ENCODE measurements around the gene STN1. TPM values are rescaled to one million over a fixed set of nuclear protein-coding genes. Genes with fewer than 3 reads are reported as not detected.

Gene STN1
- total and polyA plus RNA-seq, 2 donors (not counting 1 experiment from before 2014, with no cell fraction given): 21.7 to 36.5 TPM

DNA sequence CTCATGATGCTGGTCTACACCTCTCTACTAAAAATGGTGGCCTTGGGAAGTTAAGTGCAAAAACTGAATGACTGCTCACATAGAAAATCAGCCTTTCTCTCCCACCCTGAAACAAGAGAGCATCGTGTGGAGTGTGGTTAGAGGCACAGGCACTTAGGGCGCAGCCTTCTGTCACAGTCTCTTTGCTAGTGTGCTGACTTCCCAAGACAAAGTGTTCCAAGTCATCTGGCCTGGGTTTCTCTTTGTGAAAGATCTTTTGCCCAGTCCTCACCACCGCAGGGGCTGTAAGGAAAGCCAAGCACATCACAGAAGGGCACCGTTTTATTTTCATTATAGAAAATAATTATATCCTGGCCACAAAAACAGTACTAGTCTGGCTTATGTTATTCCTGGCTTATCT, 12.5 kb downstream of the STN1 start:
- H3K9me3 ChIP-seq (ENCODE audit: control insufficient read depth, insufficient read depth, low read depth, low read length): no peaks in the 10 kb centered on the region
- no peak overlapping the region for H3K9ac ChIP-seq (ENCODE audit: insufficient read depth, low read length)
- DNase-seq (ENCODE audit: low read depth in 2 of 2): no peak
- no peaks in the 10 kb centered on the region for H4K20me1 ChIP-seq (ENCODE audit: control insufficient read depth, extremely low read depth, insufficient read depth, low read length)
- H3K4me3 ChIP-seq (replicated peaks in 1 of 4; ENCODE audit: control extremely low read depth in 1 of 4, insufficient read depth in 1 of 4, low read depth in 3 of 4, low read length in 4 of 4): no peak overlapping the region
- TF ChIP-seq, protein P1, sequence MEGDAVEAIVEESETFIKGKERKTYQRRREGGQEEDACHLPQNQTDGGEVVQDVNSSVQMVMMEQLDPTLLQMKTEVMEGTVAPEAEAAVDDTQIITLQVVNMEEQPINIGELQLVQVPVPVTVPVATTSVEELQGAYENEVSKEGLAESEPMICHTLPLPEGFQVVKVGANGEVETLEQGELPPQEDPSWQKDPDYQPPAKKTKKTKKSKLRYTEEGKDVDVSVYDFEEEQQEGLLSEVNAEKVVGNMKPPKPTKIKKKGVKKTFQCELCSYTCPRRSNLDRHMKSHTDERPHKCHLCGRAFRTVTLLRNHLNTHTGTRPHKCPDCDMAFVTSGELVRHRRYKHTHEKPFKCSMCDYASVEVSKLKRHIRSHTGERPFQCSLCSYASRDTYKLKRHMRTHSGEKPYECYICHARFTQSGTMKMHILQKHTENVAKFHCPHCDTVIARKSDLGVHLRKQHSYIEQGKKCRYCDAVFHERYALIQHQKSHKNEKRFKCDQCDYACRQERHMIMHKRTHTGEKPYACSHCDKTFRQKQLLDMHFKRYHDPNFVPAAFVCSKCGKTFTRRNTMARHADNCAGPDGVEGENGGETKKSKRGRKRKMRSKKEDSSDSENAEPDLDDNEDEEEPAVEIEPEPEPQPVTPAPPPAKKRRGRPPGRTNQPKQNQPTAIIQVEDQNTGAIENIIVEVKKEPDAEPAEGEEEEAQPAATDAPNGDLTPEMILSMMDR (conservative IDR thresholded peaks at IDR 0.05 in 1 of 2, IDR thresholded peaks at IDR 0.05 in 1 of 2; ENCODE audit: low read depth in 1 of 2, low read length in 2 of 2): no peak
- no peak for TF ChIP-seq EZH2 (IDR thresholded peaks at IDR 0.05; ENCODE audit: low read length, missing control alignments)
- H3K4me1 ChIP-seq (ENCODE audit: control insufficient read depth, extremely low read depth, insufficient read depth, low read length): peaks cover 12% of the 10 kb centered on the region
- H3K27ac ChIP-seq (ENCODE audit: insufficient read depth, low read length): no peak overlapping the region
- H2AFZ ChIP-seq (ENCODE audit: low read length): no peak overlapping the region
- no peaks in the 10 kb centered on the region for H3K79me2 ChIP-seq (ENCODE audit: control insufficient read depth, insufficient read depth, low read length)
- no peak overlapping the region for H3K4me2 ChIP-seq (ENCODE audit: extremely low read depth, insufficient read depth, low read length)
- H3K27me3 ChIP-seq (ENCODE audit: control insufficient read depth, insufficient read depth, low read length): no peaks in the 10 kb centered on the region
- no peaks in the 10 kb centered on the region for H3K36me3 ChIP-seq (ENCODE audit: control insufficient read depth, insufficient read depth, low read length)

DNA sequence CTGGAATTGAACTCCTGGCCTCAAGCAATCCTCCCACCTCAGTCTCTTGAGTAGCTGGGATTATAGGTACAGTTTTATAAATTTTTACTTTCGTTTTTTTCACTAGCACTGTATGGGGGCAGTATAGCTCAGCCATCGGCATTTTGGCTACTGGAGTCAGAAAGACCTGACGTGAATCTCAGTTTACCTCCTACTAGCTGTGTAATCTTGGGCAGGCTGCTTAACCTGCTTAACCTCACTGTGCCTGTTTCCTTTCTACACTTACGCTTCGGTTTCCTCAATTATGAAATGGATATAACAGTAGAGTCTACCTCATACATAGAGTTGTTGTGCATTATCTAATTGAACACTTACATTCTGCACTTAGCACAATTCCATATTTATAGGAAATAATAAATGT, 16.7 kb downstream of the STN1 start:
- TF ChIP-seq, protein P1 (conservative IDR thresholded peaks at IDR 0.05 in 1 of 2, IDR thresholded peaks at IDR 0.05 in 1 of 2; ENCODE audit: low read depth in 1 of 2, low read length in 2 of 2): no peak
- no peak for TF ChIP-seq EZH2 (IDR thresholded peaks at IDR 0.05; ENCODE audit: low read length, missing control alignments)
- Histone ChIP-seq H3K4me2 (ENCODE audit: extremely low read depth, insufficient read depth, low read length) (no peak overlapping the region), H3K9ac (ENCODE audit: insufficient read depth, low read length) (no peak overlapping the region), H2AFZ (ENCODE audit: low read length) (no peak overlapping the region), H4K20me1 (ENCODE audit: control insufficient read depth, extremely low read depth, insufficient read depth, low read length) (no peaks in the 10 kb centered on the region), H3K79me2 (ENCODE audit: control insufficient read depth, insufficient read depth, low read length) (no peaks in the 10 kb centered on the region), H3K9me3 (ENCODE audit: control insufficient read depth, insufficient read depth, low read depth, low read length) (no peaks in the 10 kb centered on the region), H3K27me3 (ENCODE audit: control insufficient read depth, insufficient read depth, low read length) (no peaks in the 10 kb centered on the region), H3K4me1 (ENCODE audit: control insufficient read depth, extremely low read depth, insufficient read depth, low read length) (no peaks in the 10 kb centered on the region), H3K36me3 (ENCODE audit: control insufficient read depth, insufficient read depth, low read length) (peaks cover 5% of the 10 kb centered on the region), H3K4me3 (replicated peaks in 1 of 4; ENCODE audit: control extremely low read depth in 1 of 4, insufficient read depth in 1 of 4, low read depth in 3 of 4, low read length in 4 of 4) (no peak overlapping the region), H3K27ac (ENCODE audit: insufficient read depth, low read length) (no peak overlapping the region)
- no peak for DNase-seq (ENCODE audit: low read depth in 2 of 2)

DNA sequence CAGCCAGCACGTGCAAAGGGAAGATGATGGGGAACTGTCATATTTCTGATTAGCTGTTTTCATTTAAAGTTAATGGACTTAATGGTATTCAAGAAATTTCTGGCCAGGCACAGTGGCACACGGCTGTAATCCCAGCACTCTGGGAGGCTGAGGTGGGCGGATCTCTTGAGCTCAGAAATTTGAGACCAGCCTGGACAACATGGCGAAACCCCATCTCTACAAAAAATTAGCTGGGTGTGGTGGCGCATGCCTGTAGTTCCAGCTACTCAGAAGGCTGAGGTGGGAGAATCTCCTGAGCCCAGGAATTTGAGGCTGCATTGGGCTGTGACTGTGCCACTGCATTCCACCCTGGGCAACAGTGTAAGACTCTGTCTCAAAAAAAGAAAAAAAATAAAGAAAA, 18.7 kb downstream of the STN1 start:
- Histone ChIP-seq H3K4me1 (ENCODE audit: control insufficient read depth, extremely low read depth, insufficient read depth, low read length) (peaks cover 17% of the 10 kb centered on the region), H2AFZ (ENCODE audit: low read length) (no peak overlapping the region), H3K4me3 (replicated peaks in 1 of 4; ENCODE audit: control extremely low read depth in 1 of 4, insufficient read depth in 1 of 4, low read depth in 3 of 4, low read length in 4 of 4) (no peak overlapping the region), H3K9ac (ENCODE audit: insufficient read depth, low read length) (no peak overlapping the region), H3K27me3 (ENCODE audit: control insufficient read depth, insufficient read depth, low read length) (no peaks in the 10 kb centered on the region), H3K4me2 (ENCODE audit: extremely low read depth, insufficient read depth, low read length) (no peak overlapping the region), H3K79me2 (ENCODE audit: control insufficient read depth, insufficient read depth, low read length) (no peaks in the 10 kb centered on the region), H3K9me3 (ENCODE audit: control insufficient read depth, insufficient read depth, low read depth, low read length) (no peaks in the 10 kb centered on the region), H3K36me3 (ENCODE audit: control insufficient read depth, insufficient read depth, low read length) (peaks cover 5% of the 10 kb centered on the region), H3K27ac (ENCODE audit: insufficient read depth, low read length) (no peak overlapping the region), H4K20me1 (ENCODE audit: control insufficient read depth, extremely low read depth, insufficient read depth, low read length) (no peaks in the 10 kb centered on the region)
- TF ChIP-seq, protein P1 (conservative IDR thresholded peaks at IDR 0.05 in 1 of 2, IDR thresholded peaks at IDR 0.05 in 1 of 2; ENCODE audit: low read depth in 1 of 2, low read length in 2 of 2): no peak
- TF ChIP-seq EZH2 (IDR thresholded peaks at IDR 0.05; ENCODE audit: low read length, missing control alignments): no peak
- DNase-seq (ENCODE audit: low read depth in 2 of 2): no peak
